Mesodermal cell (in vitro differentiated cells): Measurements from ENCODE around the gene AIG1.

Experiments used
- H3K27ac ChIP-seq: 2 replicates; pipeline ENCODE4 v1.7.0; 2013; ENCODE audit warnings: mild to moderate bottlenecking, low read depth, low read length, moderate library complexity; ENCODE audit not compliant: severe bottlenecking
- H3K36me3 ChIP-seq: 2 replicates; pipeline ENCODE4 v1.7.1; 2013; ENCODE audit warnings: mild to moderate bottlenecking, low read length, moderate library complexity; ENCODE audit not compliant: control insufficient read depth, insufficient read depth
- H3K4me1 ChIP-seq: one replicate; pipeline ENCODE4 v1.7.1; 2013; ENCODE audit warnings: mild to moderate bottlenecking, low read length; ENCODE audit not compliant: insufficient read depth, control insufficient read depth, poor library complexity, severe bottlenecking
- H3K4me3 ChIP-seq: 2 replicates; pipeline ENCODE4 v1.7.0; 2013; ENCODE audit warnings: low read length, control low read depth, mild to moderate bottlenecking; ENCODE audit not compliant: insufficient read depth, poor library complexity, severe bottlenecking; ENCODE audit errors: extremely low read depth
- H3K9me3 ChIP-seq: 2 replicates; pipeline ENCODE4 v1.7.1; 2013; ENCODE audit warnings: mild to moderate bottlenecking, low read length, moderate library complexity; ENCODE audit not compliant: control insufficient read depth
- WGBS, 2 experiments: methylation state at CpG; one replicate each; pipeline ENCODE4 v1.1.5; 2013; ENCODE audit warnings: missing lambda C conversion rate in 2 of 2; ENCODE audit not compliant: insufficient coverage in 2 of 2; 5-methylcytosine and 5-hydroxymethylcytosine counted together

AIG1 gene

GRCh38 chr6:143196525-143197225 lies 136.0 kb downstream of the AIG1 start:
- no peaks in the 10 kb centered on the region for H3K9me3 ChIP-seq
- no peaks in the 10 kb centered on the region for H3K4me1 ChIP-seq
- no peak overlapping the region for H3K4me3 ChIP-seq
- H3K27ac ChIP-seq = no peak overlapping the region
- 83 to 93% methylated on average over 2 to 3 of the region's 5 CpGs for WGBS, 2 experiments
- H3K36me3 ChIP-seq = no peaks in the 10 kb centered on the region

GRCh38 chr6:143197377-143197776 lies 136.7 kb downstream of the AIG1 start:
- H3K4me3 ChIP-seq = no peak overlapping the region
- H3K27ac ChIP-seq = no peak overlapping the region
- H3K36me3 ChIP-seq = no peaks in the 10 kb centered on the region
- no peaks in the 10 kb centered on the region for H3K4me1 ChIP-seq
- H3K9me3 ChIP-seq = no peaks in the 10 kb centered on the region

- 80 to 93% methylated on average over 2 to 3 of the region's 5 CpGs for WGBS, 2 experiments
- no peak overlapping the region for H3K4me3 ChIP-seq
- no peaks in the 10 kb centered on the region for H3K4me1 ChIP-seq
- H3K9me3 ChIP-seq = no peaks in the 10 kb centered on the region
- H3K36me3 ChIP-seq = no peaks in the 10 kb centered on the region
- H3K27ac ChIP-seq = no peak overlapping the region
Measured at GRCh38 chr6:143198312-143198711, 137.6 kb downstream of the AIG1 start.

GRCh38 chr6:143199291-143199690 lies 138.6 kb downstream of the AIG1 start:
- Histone ChIP-seq H3K9me3 (no peaks in the 10 kb centered on the region), H3K27ac (no peak overlapping the region), H3K4me1 (no peaks in the 10 kb centered on the region), H3K36me3 (no peaks in the 10 kb centered on the region), H3K4me3 (no peak overlapping the region)
- no CpG with 5 or more reads among the region's 1 CpG for WGBS, 2 experiments

- 90 to 94% methylated on average over 5 to 6 of the region's 6 CpGs for WGBS, 2 experiments
Measured at GRCh38 chr6:143200167-143200770, 139.6 kb downstream of the AIG1 start.

GRCh38 chr6:143204045-143204444 lies 143.4 kb downstream of the AIG1 start:
- Histone ChIP-seq H3K27ac (no peak overlapping the region), H3K36me3 (no peaks in the 10 kb centered on the region), H3K9me3 (no peaks in the 10 kb centered on the region), H3K4me3 (no peak overlapping the region), H3K4me1 (no peaks in the 10 kb centered on the region)

More at GRCh38 chr6:143200167-143200770, 139.6 kb downstream of the AIG1 start:
- Histone ChIP-seq H3K9me3 (no peaks in the 10 kb centered on the region), H3K4me1 (no peaks in the 10 kb centered on the region), H3K27ac (no peak overlapping the region), H3K36me3 (no peaks in the 10 kb centered on the region), H3K4me3 (no peak overlapping the region)

- 80 to 100% methylated on average over 1 of the region's 1 CpG for whole genome bisulfite sequencing, 2 experiments
- Histone ChIP-seq H3K4me1 (no peaks in the 10 kb centered on the region), H3K4me3 (no peak overlapping the region), H3K36me3 (no peaks in the 10 kb centered on the region), H3K27ac (no peak overlapping the region), H3K9me3 (no peaks in the 10 kb centered on the region)
Measured at GRCh38 chr6:143205131-143205535, 144.4 kb downstream of the AIG1 start.

- Histone ChIP-seq H3K27ac (no peak overlapping the region), H3K9me3 (no peaks in the 10 kb centered on the region)
- 80% methylated on average over 1 of the region's 2 CpGs; no CpG with 5 or more reads in 1 of the 2 experiments for WGBS, 2 experiments
Measured at GRCh38 chr6:143205585-143205984, 144.9 kb downstream of the AIG1 start.

GRCh38 chr6:143205991-143206390 lies 145.3 kb downstream of the AIG1 start:
- H3K36me3 ChIP-seq = no peaks in the 10 kb centered on the region
- H3K4me3 ChIP-seq = no peak overlapping the region
- no peaks in the 10 kb centered on the region for H3K4me1 ChIP-seq
- WGBS, 2 experiments = 95 to 100% methylated on average over 2 of the region's 2 CpGs
- no peak overlapping the region for H3K27ac ChIP-seq
- H3K9me3 ChIP-seq = no peaks in the 10 kb centered on the region

More at GRCh38 chr6:143205585-143205984, 144.9 kb downstream of the AIG1 start:
- Histone ChIP-seq H3K4me1 (no peaks in the 10 kb centered on the region), H3K4me3 (no peak overlapping the region), H3K36me3 (no peaks in the 10 kb centered on the region)

GRCh38 chr6:143206550-143206949 lies 145.9 kb downstream of the AIG1 start:
- H3K36me3 ChIP-seq = no peaks in the 10 kb centered on the region
- no peak overlapping the region for H3K4me3 ChIP-seq
- H3K4me1 ChIP-seq = no peaks in the 10 kb centered on the region
- WGBS, 2 experiments = no CpG with 5 or more reads among the region's 1 CpG
- no peaks in the 10 kb centered on the region for H3K9me3 ChIP-seq
- H3K27ac ChIP-seq = no peak overlapping the region

- Histone ChIP-seq H3K4me3 (no peak overlapping the region), H3K36me3 (no peaks in the 10 kb centered on the region), H3K27ac (no peak overlapping the region), H3K9me3 (no peaks in the 10 kb centered on the region), H3K4me1 (no peaks in the 10 kb centered on the region)
- WGBS, 2 experiments = no CpG with 5 or more reads among the region's 2 CpGs
Measured at GRCh38 chr6:143210420-143210819, 149.7 kb downstream of the AIG1 start.
